HCT116 (cell line): ENCODE results near the gene SLC47A1. TPM values are rescaled to one million over a fixed set of nuclear protein-coding genes. Genes with fewer than 3 reads are reported as not detected.

Experiments used
- ATAC-seq: fragments of 200-7000 bp; cut with Tn5 transposase; 2 replicates; pipeline ENCODE4 v1.9.1; 2020; ENCODE audit warnings: mild to moderate bottlenecking, moderate library complexity
- BruUV-seq: library from RNA; stranded (reverse); fragments of 400-500 nt; replicated peaks from 2 replicates; lab custom pipeline; 2021; lab: Mats Ljungman, UMichigan
- CTCF ChIA-PET: fragments of 300-600 bp; sonication (Branson Sonifier 250); formaldehyde crosslinking; loops from one replicate; lab custom pipeline; 2021; ENCODE audit warnings: antibody characterized with exemption; lab: Charles Lee
- POLR2A ChIA-PET: fragments of 300-600, 350-600 bp; sonication (Branson Sonifier 250); formaldehyde crosslinking; loops from one replicate; lab custom pipeline; 2021; ENCODE audit warnings: antibody characterized with exemption; lab: Charles Lee
- RAD21 ChIA-PET, 2 experiments: fragments of 300-600 bp; sonication (Branson Sonifier 250); formaldehyde crosslinking; loops; one replicate each; lab custom pipeline; 2023; ENCODE audit warnings: low total read pairs in 2 of 2; ENCODE audit not compliant: uncharacterized antibody in 2 of 2, unreplicated experiment in 2 of 2, low non-redundant PET in 1 of 2; lab: Charles Lee
- DNase-seq: peaks from one replicate; pipeline ENCODE4 v3.0.0-alpha.2; 2010; ENCODE audit warnings: low read depth, low spot score
- H2AFZ ChIP-seq: fragments of 200-600 bp; shearing (Covaris generic), sonication (generic); 2 replicates; pipeline ENCODE4 v1.6.1; 2017; ENCODE audit warnings: low read depth, mixed run types, mixed read lengths, antibody characterized with exemption, low read length; ENCODE audit not compliant: poor library complexity, severe bottlenecking
- H3K27ac ChIP-seq: 2 replicates; pipeline ENCODE4 v1.5.1; 2012; ENCODE audit warnings: low read depth, low read length
- H3K27me3 ChIP-seq: fragments of 200-600 bp; sonication (generic); 2 replicates; pipeline ENCODE4 v1.6.1; 2016; ENCODE audit warnings: mixed run types, low read length, mixed read lengths; ENCODE audit not compliant: insufficient read depth
- H3K36me3 ChIP-seq, 2 experiments: fragments of 200-500 bp in 1 of 2; fragments of 200-600 bp in 1 of 2; sonication (Bioruptor generic) in 1 of 2; sonication (generic) in 1 of 2; 2 replicates each; pipeline versions ENCODE4 v1.5.1 to v1.6.1; 2014 to 2016; ENCODE audit warnings: low read length in 2 of 2, inconsistent platforms in 1 of 2, mixed read lengths in 1 of 2, mixed run types in 1 of 2; ENCODE audit not compliant: insufficient read depth in 2 of 2, control insufficient read depth in 1 of 2
- H3K4me1 ChIP-seq, 2 experiments: fragments of 200-600 bp in 1 of 2; sonication (generic) in 1 of 2; 2 replicates each; pipeline versions ENCODE4 v1.5.1 to v1.6.1; 2012 to 2017; ENCODE audit warnings: low read length in 2 of 2, inconsistent platforms in 1 of 2, mild to moderate bottlenecking in 1 of 2, mixed read lengths in 1 of 2, mixed run types in 1 of 2, moderate library complexity in 1 of 2; ENCODE audit not compliant: insufficient read depth in 2 of 2, control insufficient read depth in 1 of 2
- H3K4me2 ChIP-seq: fragments of 200-600 bp; sonication (generic); 2 replicates; pipeline ENCODE4 v1.6.1; 2017; ENCODE audit warnings: mixed run types, low read length, mixed read lengths
- H3K4me3 ChIP-seq, 2 experiments: fragments of 200-600 bp in 1 of 2; sonication (generic) in 1 of 2; replicated peaks in 1 of 2; 2 replicates each; pipeline ENCODE4 v1.5.1; 2011 to 2016; ENCODE audit warnings: low read length in 2 of 2, control low read depth in 1 of 2, low read depth in 1 of 2, mild to moderate bottlenecking in 1 of 2, mixed read lengths in 1 of 2, mixed run types in 1 of 2
- H3K79me2 ChIP-seq: fragments of 200-600 bp; sonication (generic); 2 replicates; pipeline ENCODE4 v1.6.1; 2017; ENCODE audit warnings: mild to moderate bottlenecking, mixed run types, low read length, moderate library complexity, mixed read lengths; ENCODE audit not compliant: insufficient read depth
- H3K9ac ChIP-seq: fragments of 200-600 bp; sonication (generic); 2 replicates; pipeline ENCODE4 v1.6.1; 2016; ENCODE audit warnings: low read length, mixed read lengths
- H3K9me2 ChIP-seq: fragments of 200-600 bp; sonication (generic), shearing (Covaris generic); 2 replicates; pipeline ENCODE4 v1.6.1; 2017; ENCODE audit warnings: mixed run types, mild to moderate bottlenecking, moderate library complexity; ENCODE audit not compliant: insufficient read depth
- H3K9me3 ChIP-seq, 2 experiments: fragments of 200-500 bp in 1 of 2; fragments of 200-600 bp in 1 of 2; sonication (Bioruptor generic) in 1 of 2; sonication (generic) in 1 of 2; 2 replicates each; pipeline ENCODE4 v1.6.1; 2014 to 2017; ENCODE audit warnings: low read length in 2 of 2, mixed read lengths in 2 of 2, inconsistent platforms in 1 of 2, low read depth in 1 of 2, mild to moderate bottlenecking in 1 of 2, mixed run types in 1 of 2, moderate library complexity in 1 of 2; ENCODE audit not compliant: control insufficient read depth in 1 of 2, insufficient read depth in 1 of 2
- H4K20me1 ChIP-seq: fragments of 200-600 bp; sonication (generic), shearing (Covaris generic); 2 replicates; pipeline ENCODE4 v1.6.1; 2017; ENCODE audit warnings: mixed run types, mild to moderate bottlenecking, moderate library complexity; ENCODE audit not compliant: insufficient read depth
- CBX3 ChIP-seq: IDR thresholded peaks from 2 replicates; pipeline ENCODE4 v1.6.1; 2012; ENCODE audit warnings: low read depth
- CEBPB ChIP-seq: IDR thresholded peaks from 2 replicates; pipeline ENCODE4 v1.6.1; 2012; ENCODE audit warnings: low read depth
- EGR1 ChIP-seq: IDR thresholded peaks from 2 replicates; pipeline ENCODE4 v1.6.1; 2012; ENCODE audit warnings: low read depth
- EZH2phosphoT487 ChIP-seq: fragments of 200-600 bp; IDR thresholded peaks from 2 replicates; pipeline ENCODE4 v1.6.1; 2018; ENCODE audit warnings: antibody characterized with exemption, borderline replicate concordance
- JUND ChIP-seq: IDR thresholded peaks from 2 replicates; pipeline ENCODE4 v1.6.1; 2012
- SIN3A ChIP-seq: IDR thresholded peaks from 2 replicates; pipeline ENCODE4 v1.6.1; 2012; ENCODE audit warnings: low read depth
- SP1 ChIP-seq: IDR thresholded peaks from 2 replicates; pipeline ENCODE4 v1.6.1; 2012; ENCODE audit warnings: low read depth
- SRF ChIP-seq: IDR thresholded peaks from 2 replicates; pipeline ENCODE4 v1.6.1; 2012; ENCODE audit warnings: low read depth
- TCF7L2 ChIP-seq: IDR thresholded peaks from 2 replicates; pipeline ENCODE4 v1.7.0; 2011; ENCODE audit warnings: borderline replicate concordance, inconsistent platforms; ENCODE audit not compliant: insufficient read depth, insufficient read length; ENCODE audit errors: extremely low read depth
- YY1 ChIP-seq: IDR thresholded peaks from 2 replicates; pipeline ENCODE4 v1.6.1; 2011; ENCODE audit warnings: low read length, low read depth, moderate library complexity, mild to moderate bottlenecking; ENCODE audit not compliant: insufficient replicate concordance; ENCODE audit errors: extremely low read depth
- ZFX ChIP-seq: fragments of 450-650 bp; IDR thresholded peaks from 2 replicates; pipeline ENCODE4 v1.6.1; 2017
- ZNF274 ChIP-seq: fragments of 200-500 bp; sonication (Bioruptor generic); IDR thresholded peaks from 2 replicates; pipeline ENCODE4 v1.6.1; 2014; ENCODE audit warnings: mild to moderate bottlenecking, low read depth, low read length, inconsistent platforms
- intact Hi-C: fragments of 100-400 bp; cut with micrococcal nuclease; formaldehyde crosslinking; loops from 2 replicates; pipeline ENCODE4 v1.10.0; 2022
- total RNA-seq: library from RNA; stranded (reverse); gene quantifications from one replicate; pipeline ENCODE4 v1.2.1, GENCODE V29; 2021; ENCODE audit not compliant: unreplicated experiment
- TF ChIP-seq, protein P1 (sequence below): IDR thresholded peaks from 2 replicates; pipeline ENCODE4 v1.6.1; 2012
- TF ChIP-seq, protein P2 (sequence below): IDR thresholded peaks from 2 replicates; pipeline ENCODE4 v1.6.1; 2011; ENCODE audit warnings: mild to moderate bottlenecking, low read length, moderate library complexity; ENCODE audit not compliant: insufficient replicate concordance; ENCODE audit errors: extremely low read depth

The SLC47A1 gene
- total RNA-seq, 1 experiment from 2014 or later: 0.17 TPM

GRCh38 chr17:19539841-19540311 lies 6.2 kb downstream of the SLC47A1 start:
- no peaks in the 10 kb centered on the region for H3K4me1 ChIP-seq
- DNase-seq (no peak), ATAC-seq (no peak)
- H3K9ac ChIP-seq: no peak overlapping the region
- no peak overlapping the region for H2AFZ ChIP-seq
- RAD21 ChIA-PET: no interaction called here
- no peak overlapping the region for H3K4me2 ChIP-seq
- no peaks in the 10 kb centered on the region for H3K9me2 ChIP-seq
- H3K27ac ChIP-seq: no peak overlapping the region
- H3K79me2 ChIP-seq: no peaks in the 10 kb centered on the region
- POLR2A ChIA-PET: no interaction called here
- no TSS peak for BruUV-seq
- H3K36me3 ChIP-seq: no peaks in the 10 kb centered on the region
- H3K9me3 ChIP-seq: no peaks in the 10 kb centered on the region
- intact Hi-C loops: no loop called here
- CTCF ChIA-PET: no interaction called here
- no peak overlapping the region for H3K4me3 ChIP-seq
- H3K27me3 ChIP-seq: no peaks in the 10 kb centered on the region
- H4K20me1 ChIP-seq: no peaks in the 10 kb centered on the region
- TF ChIP-seq EZH2phosphoT487 (no peak), YY1 (no peak), SP1 (no peak), EGR1 (no peak), ZFX (no peak), CBX3 (no peak), TCF7L2 (no peak), SIN3A (no peak), SRF (no peak), CEBPB (no peak), JUND (no peak), ZNF274 (no peak)
- TF ChIP-seq, protein P1, sequence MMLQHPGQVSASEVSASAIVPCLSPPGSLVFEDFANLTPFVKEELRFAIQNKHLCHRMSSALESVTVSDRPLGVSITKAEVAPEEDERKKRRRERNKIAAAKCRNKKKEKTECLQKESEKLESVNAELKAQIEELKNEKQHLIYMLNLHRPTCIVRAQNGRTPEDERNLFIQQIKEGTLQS: no peak
- TF ChIP-seq, protein P2, sequence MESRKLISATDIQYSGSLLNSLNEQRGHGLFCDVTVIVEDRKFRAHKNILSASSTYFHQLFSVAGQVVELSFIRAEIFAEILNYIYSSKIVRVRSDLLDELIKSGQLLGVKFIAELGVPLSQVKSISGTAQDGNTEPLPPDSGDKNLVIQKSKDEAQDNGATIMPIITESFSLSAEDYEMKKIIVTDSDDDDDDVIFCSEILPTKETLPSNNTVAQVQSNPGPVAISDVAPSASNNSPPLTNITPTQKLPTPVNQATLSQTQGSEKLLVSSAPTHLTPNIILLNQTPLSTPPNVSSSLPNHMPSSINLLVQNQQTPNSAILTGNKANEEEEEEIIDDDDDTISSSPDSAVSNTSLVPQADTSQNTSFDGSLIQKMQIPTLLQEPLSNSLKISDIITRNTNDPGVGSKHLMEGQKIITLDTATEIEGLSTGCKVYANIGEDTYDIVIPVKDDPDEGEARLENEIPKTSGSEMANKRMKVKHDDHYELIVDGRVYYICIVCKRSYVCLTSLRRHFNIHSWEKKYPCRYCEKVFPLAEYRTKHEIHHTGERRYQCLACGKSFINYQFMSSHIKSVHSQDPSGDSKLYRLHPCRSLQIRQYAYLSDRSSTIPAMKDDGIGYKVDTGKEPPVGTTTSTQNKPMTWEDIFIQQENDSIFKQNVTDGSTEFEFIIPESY: no peak
